GM18517 (cell line): ENCODE measurements around the gene MAPK10.

ENCODE experiments used
- ATAC-seq: cut with Tn5 transposase; IDR thresholded peaks from one replicate; pipeline ENCODE4 v1.9.1; 2021; ENCODE audit warnings: mild to moderate bottlenecking, moderate library complexity; ENCODE audit not compliant: unreplicated experiment

MAPK10 gene

DNA sequence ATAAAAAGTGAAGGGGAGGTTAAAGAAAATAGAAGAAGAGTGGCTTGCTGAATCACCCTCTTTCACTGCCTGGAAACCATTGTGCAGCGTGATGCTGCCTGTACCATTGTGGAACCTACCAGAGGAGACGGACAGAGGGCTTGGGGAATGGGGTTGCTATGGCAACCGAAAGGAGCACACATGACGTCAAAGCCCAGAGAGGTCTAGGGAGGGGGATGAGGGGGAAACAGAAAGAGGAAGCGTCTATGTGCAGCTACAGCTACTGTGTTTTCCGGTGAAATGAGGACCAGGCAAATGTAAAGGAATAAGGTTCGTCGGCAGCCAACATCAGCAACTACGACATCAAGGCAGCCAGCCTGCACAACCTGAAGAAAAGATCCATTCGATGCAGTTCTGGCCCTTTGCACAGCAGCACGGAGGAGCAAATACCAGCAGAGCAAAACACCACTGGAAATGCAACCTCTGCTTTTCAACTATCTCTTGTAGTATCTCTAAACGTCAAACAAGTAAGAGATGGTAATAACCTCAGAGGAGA, at the start of gene MAPK10:
Gene MAPK10 (minus strand): TSS at position 110 of the 535 bp plus-strand sequence.
- ATAC-seq, result peak; percentile 99

DNA sequence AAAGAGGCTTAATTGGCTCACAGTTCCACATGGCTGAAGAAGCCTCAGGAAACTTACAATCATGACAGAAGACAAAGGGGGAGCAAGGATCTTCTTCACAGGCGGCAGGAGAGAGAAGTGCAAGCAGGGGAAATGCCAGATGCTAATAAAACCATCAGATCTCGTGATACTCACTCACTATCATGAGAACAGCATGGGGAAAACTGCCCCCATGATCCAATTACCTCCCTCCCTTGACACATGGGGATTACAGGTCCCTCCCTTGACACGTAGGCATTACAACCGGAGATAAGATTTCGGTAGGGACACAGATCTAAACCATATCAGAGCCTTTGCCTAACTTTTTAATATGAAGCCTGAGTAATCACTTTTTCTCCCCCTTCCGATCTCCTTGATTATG, 43.7 kb upstream of the MAPK10 start:
- ATAC-seq, result no peak

DNA sequence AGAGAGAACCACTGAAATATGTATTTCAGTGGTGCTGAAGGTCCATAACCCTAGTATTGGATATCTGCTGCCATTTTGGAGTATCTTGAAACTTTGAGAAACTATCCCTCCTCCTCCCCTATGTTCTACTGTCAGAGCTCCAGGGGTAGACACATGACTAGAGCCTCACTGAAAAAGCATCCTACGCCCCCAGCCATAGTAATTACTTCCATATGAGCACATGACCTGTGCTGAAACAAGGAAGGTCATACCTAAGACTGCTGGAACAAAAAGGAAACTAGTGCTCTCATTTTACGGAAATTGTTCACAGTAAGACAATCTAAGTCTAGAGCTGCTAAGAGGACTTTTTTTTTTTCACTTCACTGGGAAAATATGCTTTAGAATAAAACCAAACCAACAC, 42.0 kb upstream of the MAPK10 start:
- no peak for ATAC-seq

DNA sequence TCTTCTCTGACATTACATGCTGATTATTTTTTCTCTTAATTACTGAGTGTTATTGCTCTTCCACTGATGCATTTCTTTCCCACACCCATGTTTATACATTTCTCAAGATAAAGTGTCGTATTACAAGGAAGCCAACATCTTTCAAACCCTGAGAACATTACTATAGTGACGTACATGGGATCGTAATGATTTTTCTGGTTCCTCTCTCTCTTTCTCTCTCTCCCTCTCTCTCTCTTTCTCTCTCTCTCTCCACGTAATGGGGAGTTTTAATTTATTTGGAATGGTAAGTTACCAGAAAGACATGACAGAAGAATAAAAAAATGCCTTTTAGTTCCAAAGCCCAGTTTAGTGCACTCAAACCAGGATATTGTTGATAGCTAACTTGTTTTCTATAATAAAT, 40.4 kb upstream of the MAPK10 start:
- no peak for ATAC-seq

DNA sequence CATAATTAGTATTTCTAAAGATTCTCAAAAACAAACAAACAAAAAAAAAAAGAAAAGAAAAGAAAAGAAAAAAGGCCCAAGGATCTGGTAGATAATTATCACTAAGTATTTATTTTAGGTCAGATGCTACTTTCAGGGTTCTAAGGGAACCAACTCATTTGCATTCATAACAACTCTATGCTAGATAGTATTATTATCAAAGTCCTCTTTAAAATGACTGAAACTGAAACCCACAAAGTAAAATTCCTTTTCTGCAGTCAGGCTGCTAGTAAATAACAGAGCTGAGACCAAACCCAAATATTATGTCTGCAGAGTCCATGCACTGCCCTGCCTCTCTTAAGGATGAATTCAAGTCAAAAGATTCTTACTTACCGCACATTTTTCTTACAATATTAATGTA, 38.3 kb upstream of the MAPK10 start:
- ATAC-seq, result peak; percentile 74

DNA sequence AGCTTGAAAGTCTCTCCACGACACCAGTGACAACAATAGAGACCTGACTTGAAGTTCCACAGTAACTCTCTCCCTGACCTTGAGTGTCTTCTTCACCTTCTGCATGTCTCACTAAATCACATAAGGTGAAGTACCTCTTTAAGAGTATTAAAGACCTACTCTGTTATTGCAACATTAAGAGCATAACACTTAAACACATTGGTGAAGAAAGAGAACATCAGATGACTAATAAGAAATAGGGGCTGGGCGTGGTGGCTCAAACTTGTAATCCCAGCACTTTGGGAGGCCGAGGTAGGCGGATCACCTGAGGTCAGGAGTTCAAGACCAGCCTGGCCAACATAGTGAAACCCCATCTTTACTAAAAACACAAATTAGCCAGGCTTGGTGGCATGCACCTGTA, 33.9 kb upstream of the MAPK10 start:
- no peak for ATAC-seq

DNA sequence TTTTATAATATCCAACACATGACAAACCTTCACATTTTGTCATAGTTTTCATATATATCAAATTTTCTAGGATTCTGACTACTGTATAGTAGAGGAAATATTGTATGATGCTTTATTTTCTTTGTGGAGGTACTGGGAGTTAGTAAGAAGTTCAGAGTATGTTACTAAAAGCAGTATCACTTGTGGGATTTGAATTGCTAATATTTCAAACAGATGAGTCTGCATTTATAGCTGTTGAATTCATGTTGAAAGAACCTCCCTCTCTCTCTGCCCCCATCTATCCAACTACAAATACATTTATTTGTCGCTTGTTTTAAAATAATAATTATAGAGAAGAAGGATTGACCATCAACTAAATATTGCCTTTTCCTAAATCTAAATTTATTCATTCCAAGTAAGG, 29.8 kb upstream of the MAPK10 start:
- no peak for ATAC-seq

DNA sequence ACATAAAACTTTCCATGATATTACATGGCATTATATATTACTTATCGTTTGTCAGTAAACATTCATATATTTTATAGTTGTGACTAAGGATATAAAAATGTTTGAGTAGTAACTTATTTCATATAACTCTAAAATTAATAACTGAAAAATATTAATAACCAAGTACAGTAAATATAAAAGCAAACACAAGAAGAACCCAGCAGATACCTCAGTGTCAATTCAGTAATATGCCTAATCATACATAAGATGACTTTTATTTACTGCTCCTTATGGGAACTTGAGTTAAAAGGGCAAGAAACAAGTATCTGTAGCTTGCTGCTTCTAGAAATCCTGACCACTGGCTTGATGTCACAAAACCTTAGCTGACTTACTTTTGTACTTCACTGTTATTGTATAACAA, 28.4 kb upstream of the MAPK10 start:
- ATAC-seq, result no peak

DNA sequence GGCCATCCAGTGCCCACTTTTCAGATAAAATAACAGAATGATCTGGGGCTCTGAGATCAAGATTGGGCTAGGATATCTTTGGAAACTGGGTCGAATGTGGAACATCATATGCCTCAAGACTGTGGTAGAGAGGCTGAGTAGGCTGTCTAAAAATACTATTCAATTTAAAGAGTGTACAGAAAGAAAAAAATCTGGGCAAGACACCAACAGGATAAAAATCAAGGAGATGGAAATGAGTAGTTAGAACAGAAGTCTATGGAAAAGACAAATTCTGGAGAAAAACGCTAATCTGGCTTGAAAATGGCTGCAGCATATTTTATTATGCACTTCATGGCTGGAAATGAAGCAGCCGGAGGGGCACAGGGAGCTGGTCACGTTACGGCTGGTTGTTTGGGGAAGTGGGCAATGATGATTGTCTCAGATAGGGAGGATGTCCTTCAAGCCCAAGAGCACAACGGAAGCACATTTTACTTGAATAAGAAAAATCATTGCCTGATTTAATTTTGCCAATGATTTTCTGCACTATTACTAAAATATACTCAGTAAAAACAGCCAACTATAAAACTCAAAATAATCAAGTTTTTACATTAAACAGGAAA, 27.1 kb upstream of the MAPK10 start:
- no peak for ATAC-seq

DNA sequence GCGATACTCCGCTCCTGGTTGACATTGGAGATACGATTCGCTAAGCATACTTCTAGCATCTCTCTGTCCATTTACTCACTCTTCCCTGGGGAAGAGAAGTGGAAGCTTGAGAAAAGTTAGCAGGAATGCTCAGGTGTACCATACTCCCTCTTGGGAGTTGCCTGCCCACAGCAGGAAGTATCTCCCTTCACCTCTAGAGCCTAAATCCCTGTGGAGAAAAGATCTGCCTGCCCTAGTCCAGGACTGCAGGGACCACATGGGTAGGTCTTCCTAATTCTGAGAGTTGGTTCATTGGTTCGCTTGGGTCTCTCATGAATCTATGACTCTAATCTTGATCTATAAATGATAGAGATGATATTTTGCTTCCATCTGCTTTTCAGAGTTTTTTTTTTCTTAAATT, 26.3 kb upstream of the MAPK10 start:
- no peak for ATAC-seq

DNA sequence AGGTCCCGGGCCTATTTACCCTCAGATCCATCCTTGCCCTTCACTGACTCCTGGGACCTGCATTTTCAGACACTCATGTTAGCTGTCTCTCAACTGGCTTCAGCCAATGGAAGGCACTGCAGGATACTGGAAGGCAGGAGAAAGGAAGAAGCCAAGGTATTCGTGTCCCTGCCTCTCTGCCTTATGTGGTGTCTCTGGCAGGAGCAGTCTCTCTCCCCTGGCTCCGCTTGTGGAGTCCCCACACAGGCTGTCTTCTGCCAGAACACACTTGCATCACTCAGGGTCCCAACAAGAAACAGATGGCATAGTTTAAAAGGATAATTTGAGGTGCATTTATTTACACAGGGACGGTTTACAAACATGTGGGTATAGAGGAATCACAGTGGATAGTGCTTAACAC, 21.6 kb upstream of the MAPK10 start:
- no peak for ATAC-seq

DNA sequence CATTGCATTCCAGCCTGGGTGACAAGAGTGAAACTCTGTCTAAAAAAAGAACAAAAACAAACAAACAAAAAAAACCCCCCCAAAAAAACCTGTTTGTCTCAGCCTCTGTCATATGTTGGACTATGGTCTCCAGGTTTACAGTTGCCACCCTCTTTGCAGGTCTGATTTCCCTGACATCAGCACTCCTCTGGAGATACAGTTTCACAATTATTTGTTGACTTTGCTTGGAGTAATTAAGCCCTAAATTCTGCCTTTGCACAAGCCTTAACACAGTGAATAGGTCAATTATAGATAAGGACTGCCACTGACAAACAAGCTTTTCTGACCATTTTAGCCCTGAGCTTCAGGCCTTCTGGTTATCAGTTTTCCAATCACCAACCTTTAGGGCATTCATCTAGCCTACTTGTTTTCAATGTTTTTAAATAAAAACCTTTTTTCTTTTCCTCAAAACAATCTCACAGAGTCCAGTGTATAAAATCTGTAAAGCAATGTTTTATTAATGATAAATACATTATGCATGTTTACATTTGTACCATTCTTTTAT, 20.4 kb upstream of the MAPK10 start:
- no peak for ATAC-seq

DNA sequence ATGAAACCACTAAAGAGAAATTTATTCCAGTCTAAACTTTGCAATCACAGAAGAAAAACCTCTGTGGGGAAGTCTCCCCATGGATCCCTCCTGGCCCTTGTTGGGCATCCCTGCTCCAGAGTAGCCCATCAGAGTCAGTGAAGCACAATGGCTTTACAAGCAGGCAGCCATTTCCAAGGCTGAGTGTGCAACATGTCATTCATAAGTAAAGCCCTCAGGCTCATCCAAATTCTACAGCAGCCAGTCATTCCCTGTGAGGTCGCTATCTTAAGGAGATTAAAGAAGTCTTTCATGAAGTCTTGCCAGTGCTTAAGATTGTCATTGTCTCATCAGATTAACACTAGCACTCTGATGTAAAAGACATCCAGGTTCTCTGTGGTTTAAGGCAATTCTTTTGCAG, 17.0 kb upstream of the MAPK10 start:
- ATAC-seq, result no peak

DNA sequence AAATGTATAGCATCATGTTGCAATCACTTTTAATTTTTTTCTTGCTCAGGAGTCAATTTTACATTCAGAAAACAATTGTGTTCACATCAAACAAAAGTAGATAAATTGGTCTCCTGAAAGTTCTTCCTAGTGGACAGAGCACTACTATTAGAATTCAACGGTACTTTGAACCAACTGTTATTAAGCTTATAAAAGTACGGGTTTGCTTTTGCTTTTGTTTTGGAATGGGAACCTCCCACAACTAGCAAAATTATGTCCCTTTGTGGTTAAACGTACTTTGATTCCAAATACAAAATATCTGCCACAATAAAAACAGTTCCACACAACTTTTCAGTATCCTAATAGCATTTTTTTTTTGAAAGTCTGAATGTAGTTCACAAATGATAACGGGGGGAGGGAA, 8.6 kb upstream of the MAPK10 start:
- no peak for ATAC-seq

DNA sequence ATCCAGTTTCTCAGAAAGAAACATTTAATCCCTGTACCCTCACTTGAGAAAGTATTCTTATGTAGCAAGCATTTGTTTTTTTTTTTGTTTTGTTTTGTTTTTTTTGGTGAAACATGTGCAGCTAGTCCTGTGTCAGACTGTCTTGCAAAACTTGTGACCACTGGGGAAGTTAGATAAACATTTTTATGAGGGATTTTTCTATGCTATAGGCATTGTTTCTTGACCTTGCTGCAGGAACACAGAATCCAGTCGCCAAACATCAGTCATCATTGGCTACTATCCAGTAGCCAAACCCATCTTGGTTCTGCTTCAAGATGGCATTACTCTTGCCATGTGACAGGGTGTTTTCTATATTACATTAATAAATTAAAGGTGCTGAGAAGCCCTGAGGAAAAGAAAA, 7.7 kb upstream of the MAPK10 start:
- ATAC-seq, result no peak

DNA sequence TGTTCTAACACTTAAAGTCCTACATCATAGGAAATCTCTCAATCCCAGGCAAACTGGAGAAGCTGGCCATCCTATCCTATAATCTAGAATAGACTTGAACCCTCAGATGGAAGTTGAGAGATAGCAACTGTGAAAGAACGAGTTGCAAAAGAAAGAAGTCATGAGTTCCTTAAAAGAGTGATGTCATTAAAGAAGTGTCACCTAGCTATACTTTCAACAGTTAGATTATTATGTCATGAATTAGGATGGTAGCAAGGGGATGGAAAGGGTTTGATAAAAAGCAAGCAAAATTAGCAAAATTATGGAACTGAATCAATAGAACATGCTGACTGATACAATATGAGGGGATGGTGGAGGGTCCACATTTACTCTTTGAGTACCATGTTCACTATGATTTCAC, 7.1 kb upstream of the MAPK10 start:
- no peak for ATAC-seq

DNA sequence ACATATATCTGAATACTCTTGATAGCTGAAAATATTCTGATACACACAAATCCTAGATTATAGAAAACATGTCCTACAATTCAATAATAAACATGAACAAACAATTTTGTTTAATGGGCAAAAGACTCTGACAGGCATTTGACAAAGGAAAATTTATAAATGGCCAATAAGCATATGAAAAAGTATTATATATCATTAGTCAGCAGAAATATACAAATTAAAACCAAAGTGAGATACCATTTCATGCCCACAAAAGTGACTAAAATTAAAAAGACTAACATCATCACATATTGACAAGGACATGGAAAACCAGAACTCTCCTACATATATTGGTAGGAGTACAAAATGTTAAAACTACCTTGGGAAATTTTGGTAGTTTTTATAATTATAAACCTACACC, 2.7 kb upstream of the MAPK10 start:
- ATAC-seq, result no peak

DNA sequence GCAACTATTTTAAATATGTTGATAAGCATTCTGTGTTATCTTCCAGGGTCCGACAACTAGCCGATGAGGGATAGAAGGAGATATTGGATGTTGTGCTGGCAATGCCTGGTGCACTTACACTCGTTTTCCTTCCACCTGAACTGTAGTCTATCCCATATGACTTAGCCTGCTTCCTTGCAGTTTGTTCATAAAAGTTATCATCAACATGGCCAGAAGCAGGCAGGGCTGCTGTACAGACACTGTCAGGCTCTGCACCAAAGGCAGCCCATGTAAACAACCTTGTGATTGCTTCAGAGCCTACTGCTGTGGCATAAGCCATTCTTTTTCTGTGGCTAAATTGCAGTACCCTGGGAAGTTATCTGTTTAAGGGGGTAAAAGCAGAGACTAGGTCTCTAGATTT, 1.6 kb downstream of the MAPK10 start:
- ATAC-seq, result no peak

DNA sequence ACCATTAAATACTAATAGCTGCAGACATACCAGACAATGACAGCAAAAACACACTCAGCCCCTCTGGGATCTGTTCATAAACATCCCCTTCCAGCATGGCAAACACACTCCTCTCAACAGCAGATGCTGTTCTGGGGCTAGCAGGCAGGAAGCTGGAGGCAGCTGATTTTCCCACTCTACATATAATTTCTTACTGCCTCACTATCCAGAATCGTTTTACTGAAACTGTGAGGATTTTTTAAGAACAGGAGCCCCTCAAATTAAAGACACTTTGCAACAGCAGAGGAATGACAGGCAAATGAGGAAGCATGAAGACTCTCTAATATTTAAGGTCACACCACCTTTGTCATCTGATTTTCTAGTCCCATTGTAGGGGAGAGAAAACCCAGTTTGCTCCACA, 2.2 kb downstream of the MAPK10 start:
- ATAC-seq, result no peak

DNA sequence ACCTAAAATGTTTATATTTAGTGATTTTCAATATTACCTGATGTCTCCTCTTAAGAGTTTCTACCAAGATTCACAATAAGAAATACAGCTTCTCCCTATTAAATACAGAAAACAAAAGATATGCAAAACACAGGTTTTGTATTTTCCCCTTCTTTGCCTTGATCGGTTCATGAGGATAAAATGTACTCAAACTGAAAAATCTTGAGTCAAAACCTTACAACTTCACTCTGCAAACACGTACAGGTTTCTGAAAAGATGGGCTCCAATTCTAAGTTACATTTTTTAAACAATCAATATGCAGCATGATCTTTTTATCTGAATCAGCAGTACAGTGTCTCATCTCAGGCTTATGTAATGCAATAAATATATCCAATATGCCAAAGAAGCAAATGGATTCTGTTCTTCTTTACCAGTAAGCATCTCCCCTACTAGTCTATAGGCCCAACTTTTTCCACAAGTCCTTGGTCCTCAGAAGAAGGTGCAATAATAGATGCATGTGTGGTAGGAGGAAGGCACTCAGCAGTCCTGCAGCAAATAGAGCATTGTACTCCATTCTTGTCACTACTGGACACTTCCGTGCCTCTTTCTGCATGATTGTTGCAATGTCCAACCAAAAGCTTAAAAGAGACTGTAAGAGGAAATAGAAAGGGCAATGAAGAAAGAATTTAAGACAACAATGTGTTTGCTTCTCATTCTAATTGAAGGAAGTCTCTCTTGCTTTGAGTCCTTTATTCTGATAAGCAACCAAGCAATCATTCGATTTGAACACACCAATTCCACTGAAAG, 3.2 kb downstream of the MAPK10 start:
- no peak for ATAC-seq

DNA sequence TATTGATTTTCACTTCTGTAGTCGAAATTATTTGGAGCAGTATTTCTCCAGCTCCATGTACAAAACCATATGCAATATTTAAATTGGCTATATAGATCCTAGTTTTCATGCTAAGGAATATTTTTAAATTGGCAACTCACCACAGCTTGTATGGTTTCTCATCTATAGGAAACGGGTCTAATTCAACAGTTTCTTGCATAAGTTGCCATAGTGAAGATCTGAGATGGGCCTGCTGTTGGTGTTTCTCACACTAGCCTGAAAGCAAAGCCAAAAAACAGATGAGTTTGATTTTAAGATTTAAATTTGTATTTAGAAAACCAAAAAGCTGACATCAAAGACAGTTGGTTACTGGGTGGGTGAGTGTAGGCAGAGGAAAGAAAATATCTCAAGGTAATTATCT, 5.5 kb downstream of the MAPK10 start:
- ATAC-seq, result no peak

DNA sequence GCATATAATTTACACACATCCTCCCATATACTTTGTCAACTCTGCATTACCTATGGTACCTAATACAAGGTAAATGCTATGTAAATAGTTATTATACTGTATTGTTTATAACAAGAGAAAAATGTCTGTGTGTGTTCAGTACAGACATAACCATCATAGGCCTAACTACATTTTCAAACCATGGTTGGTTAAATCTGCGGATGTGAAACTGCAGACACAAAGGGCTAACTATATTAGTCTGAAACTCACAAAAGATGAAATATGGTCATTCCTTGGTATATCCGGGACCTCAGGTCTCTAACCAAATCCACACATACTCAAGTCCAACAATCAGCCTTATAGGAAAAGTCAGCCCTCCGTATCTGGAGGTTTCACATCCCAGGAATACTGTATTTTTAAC, 13.5 kb downstream of the MAPK10 start:
- no peak for ATAC-seq
